ENCODE measurements around the gene RIC1. TPM values are rescaled to one million over a fixed set of nuclear protein-coding genes. Genes with fewer than 3 reads are reported as not detected.

Gene RIC1
- polyA plus RNA-seq, 1 donor, result 19.4 TPM

- DNase-seq, result no peak
- H3K4me3 ChIP-seq (ENCODE audit: low read length), result no peak overlapping the region
- H3K9me3 ChIP-seq (ENCODE audit: control insufficient read depth, low read depth, low read length), result peaks cover 11% of the 10 kb centered on the region
- WGBS (ENCODE audit: insufficient coverage, low lambda C conversion rate), result 80% methylated on average over 1 of the region's 4 CpGs
- H3K27me3 ChIP-seq (ENCODE audit: control insufficient read depth, insufficient read depth, low read length), result no peaks in the 10 kb centered on the region
- H3K27ac ChIP-seq (ENCODE audit: low read length), result no peak overlapping the region
- H3K4me1 ChIP-seq (ENCODE audit: control insufficient read depth, insufficient read depth, low read length), result no peaks in the 10 kb centered on the region
- H3K36me3 ChIP-seq (ENCODE audit: control insufficient read depth, insufficient read depth, low read length), result peaks cover 36% of the 10 kb centered on the region
Measured at GRCh38 chr9:5784526-5785315, 155.8 kb downstream of the RIC1 start.

GRCh38 chr9:5786370-5787127 lies 157.6 kb downstream of the RIC1 start:
- no peaks in the 10 kb centered on the region for H3K4me1 ChIP-seq (ENCODE audit: control insufficient read depth, insufficient read depth, low read length)
- H3K27me3 ChIP-seq (ENCODE audit: control insufficient read depth, insufficient read depth, low read length), result no peaks in the 10 kb centered on the region
- H3K36me3 ChIP-seq (ENCODE audit: control insufficient read depth, insufficient read depth, low read length), result peaks cover 23% of the 10 kb centered on the region
- DNase-seq, result no peak
- no peak overlapping the region for H3K27ac ChIP-seq (ENCODE audit: low read length)
- no CpG with 5 or more reads among the region's 6 CpGs for WGBS (ENCODE audit: insufficient coverage, low lambda C conversion rate)
- peaks cover 7% of the 10 kb centered on the region for H3K9me3 ChIP-seq (ENCODE audit: control insufficient read depth, low read depth, low read length)
- H3K4me3 ChIP-seq (ENCODE audit: low read length), result no peak overlapping the region

- WGBS (ENCODE audit: insufficient coverage, low lambda C conversion rate), result 100% methylated on average over 1 of the region's 2 CpGs
- Histone ChIP-seq H3K27ac (ENCODE audit: low read length) (no peak overlapping the region), H3K4me3 (ENCODE audit: low read length) (no peak overlapping the region)
Measured at GRCh38 chr9:5787220-5787619, 158.3 kb downstream of the RIC1 start.

GRCh38 chr9:5787759-5788302 lies 158.9 kb downstream of the RIC1 start:
- no peak overlapping the region for H3K27ac ChIP-seq (ENCODE audit: low read length)
- no peaks in the 10 kb centered on the region for H3K27me3 ChIP-seq (ENCODE audit: control insufficient read depth, insufficient read depth, low read length)
- H3K4me3 ChIP-seq (ENCODE audit: low read length), result no peak overlapping the region
- peaks cover 26% of the 10 kb centered on the region for H3K36me3 ChIP-seq (ENCODE audit: control insufficient read depth, insufficient read depth, low read length)
- no peaks in the 10 kb centered on the region for H3K4me1 ChIP-seq (ENCODE audit: control insufficient read depth, insufficient read depth, low read length)
- WGBS (ENCODE audit: insufficient coverage, low lambda C conversion rate), result 100% methylated on average over 1 of the region's 2 CpGs
- DNase-seq, result no peak
- peaks cover 4% of the 10 kb centered on the region for H3K9me3 ChIP-seq (ENCODE audit: control insufficient read depth, low read depth, low read length)

More at GRCh38 chr9:5787220-5787619, 158.3 kb downstream of the RIC1 start:
- Histone ChIP-seq H3K27me3 (ENCODE audit: control insufficient read depth, insufficient read depth, low read length) (no peaks in the 10 kb centered on the region), H3K9me3 (ENCODE audit: control insufficient read depth, low read depth, low read length) (peaks cover 7% of the 10 kb centered on the region), H3K36me3 (ENCODE audit: control insufficient read depth, insufficient read depth, low read length) (peaks cover 26% of the 10 kb centered on the region), H3K4me1 (ENCODE audit: control insufficient read depth, insufficient read depth, low read length) (no peaks in the 10 kb centered on the region)
- DNase-seq, result no peak

- peaks cover 26% of the 10 kb centered on the region for H3K36me3 ChIP-seq (ENCODE audit: control insufficient read depth, insufficient read depth, low read length)
- WGBS (ENCODE audit: insufficient coverage, low lambda C conversion rate), result no CpG with 5 or more reads among the region's 5 CpGs
- H3K27ac ChIP-seq (ENCODE audit: low read length), result no peak overlapping the region
- H3K27me3 ChIP-seq (ENCODE audit: control insufficient read depth, insufficient read depth, low read length), result no peaks in the 10 kb centered on the region
- DNase-seq, result no peak
- no peak overlapping the region for H3K4me3 ChIP-seq (ENCODE audit: low read length)
- no peaks in the 10 kb centered on the region for H3K4me1 ChIP-seq (ENCODE audit: control insufficient read depth, insufficient read depth, low read length)
- H3K9me3 ChIP-seq (ENCODE audit: control insufficient read depth, low read depth, low read length), result peaks cover 4% of the 10 kb centered on the region
Measured at GRCh38 chr9:5789489-5789888, 160.6 kb downstream of the RIC1 start.

- H3K27ac ChIP-seq (ENCODE audit: low read length), result no peak overlapping the region
- peaks cover 4% of the 10 kb centered on the region for H3K9me3 ChIP-seq (ENCODE audit: control insufficient read depth, low read depth, low read length)
- no peak for DNase-seq
- WGBS (ENCODE audit: insufficient coverage, low lambda C conversion rate), result no CpG with 5 or more reads among the region's 1 CpG
- H3K27me3 ChIP-seq (ENCODE audit: control insufficient read depth, insufficient read depth, low read length), result no peaks in the 10 kb centered on the region
- peaks cover 19% of the 10 kb centered on the region for H3K36me3 ChIP-seq (ENCODE audit: control insufficient read depth, insufficient read depth, low read length)
- no peak overlapping the region for H3K4me3 ChIP-seq (ENCODE audit: low read length)
- no peaks in the 10 kb centered on the region for H3K4me1 ChIP-seq (ENCODE audit: control insufficient read depth, insufficient read depth, low read length)
Measured at GRCh38 chr9:5790923-5791322, 162.0 kb downstream of the RIC1 start.

- Histone ChIP-seq H3K36me3 (ENCODE audit: control insufficient read depth, insufficient read depth, low read length) (peaks cover 10% of the 10 kb centered on the region), H3K4me1 (ENCODE audit: control insufficient read depth, insufficient read depth, low read length) (no peaks in the 10 kb centered on the region), H3K27me3 (ENCODE audit: control insufficient read depth, insufficient read depth, low read length) (no peaks in the 10 kb centered on the region), H3K9me3 (ENCODE audit: control insufficient read depth, low read depth, low read length) (peaks cover 4% of the 10 kb centered on the region), H3K27ac (ENCODE audit: low read length) (no peak overlapping the region), H3K4me3 (ENCODE audit: low read length) (no peak overlapping the region)
- WGBS (ENCODE audit: insufficient coverage, low lambda C conversion rate), result no CpG with 5 or more reads among the region's 3 CpGs
- DNase-seq, result no peak
Measured at GRCh38 chr9:5791870-5792269, 163.0 kb downstream of the RIC1 start.

- peaks cover 6% of the 10 kb centered on the region for H3K36me3 ChIP-seq (ENCODE audit: control insufficient read depth, insufficient read depth, low read length)
Measured at GRCh38 chr9:5793812-5794211, 164.9 kb downstream of the RIC1 start.

GRCh38 chr9:5796298-5796697 lies 167.4 kb downstream of the RIC1 start:
- H3K27me3 ChIP-seq (ENCODE audit: control insufficient read depth, insufficient read depth, low read length), result no peaks in the 10 kb centered on the region
- no CpG with 5 or more reads among the region's 2 CpGs for WGBS (ENCODE audit: insufficient coverage, low lambda C conversion rate)
- no peaks in the 10 kb centered on the region for H3K4me1 ChIP-seq (ENCODE audit: control insufficient read depth, insufficient read depth, low read length)
- no peak overlapping the region for H3K27ac ChIP-seq (ENCODE audit: low read length)
- no peak for DNase-seq
- no peaks in the 10 kb centered on the region for H3K9me3 ChIP-seq (ENCODE audit: control insufficient read depth, low read depth, low read length)
- peaks cover 6% of the 10 kb centered on the region for H3K36me3 ChIP-seq (ENCODE audit: control insufficient read depth, insufficient read depth, low read length)
- H3K4me3 ChIP-seq (ENCODE audit: low read length), result no peak overlapping the region

More at GRCh38 chr9:5793812-5794211, 164.9 kb downstream of the RIC1 start:
- H3K9me3 ChIP-seq (ENCODE audit: control insufficient read depth, low read depth, low read length), result peaks cover 4% of the 10 kb centered on the region
- H3K4me1 ChIP-seq (ENCODE audit: control insufficient read depth, insufficient read depth, low read length), result no peaks in the 10 kb centered on the region
- no peak overlapping the region for H3K4me3 ChIP-seq (ENCODE audit: low read length)
- H3K27me3 ChIP-seq (ENCODE audit: control insufficient read depth, insufficient read depth, low read length), result no peaks in the 10 kb centered on the region
- DNase-seq, result no peak
- no peak overlapping the region for H3K27ac ChIP-seq (ENCODE audit: low read length)
- 100% methylated on average over 1 of the region's 1 CpG for WGBS (ENCODE audit: insufficient coverage, low lambda C conversion rate)

- WGBS (ENCODE audit: insufficient coverage, low lambda C conversion rate), result no CpG with 5 or more reads among the region's 2 CpGs
- no peak overlapping the region for H3K27ac ChIP-seq (ENCODE audit: low read length)
Measured at GRCh38 chr9:5798581-5798980, 169.7 kb downstream of the RIC1 start.

More at GRCh38 chr9:5798581-5798980, 169.7 kb downstream of the RIC1 start:
- Histone ChIP-seq H3K4me1 (ENCODE audit: control insufficient read depth, insufficient read depth, low read length) (peaks cover 6% of the 10 kb centered on the region), H3K36me3 (ENCODE audit: control insufficient read depth, insufficient read depth, low read length) (peaks cover 3% of the 10 kb centered on the region), H3K9me3 (ENCODE audit: control insufficient read depth, low read depth, low read length) (no peaks in the 10 kb centered on the region), H3K27me3 (ENCODE audit: control insufficient read depth, insufficient read depth, low read length) (no peaks in the 10 kb centered on the region), H3K4me3 (ENCODE audit: low read length) (no peak overlapping the region)
- no peak for DNase-seq
